ENCODE results near the gene BMPR1B. TPM values are rescaled to one million over a fixed set of nuclear protein-coding genes. Genes with fewer than 3 reads are reported as not detected.

BMPR1B gene
- total RNA-seq, 1 experiment from 2014 or later: 0.35 TPM

DNA sequence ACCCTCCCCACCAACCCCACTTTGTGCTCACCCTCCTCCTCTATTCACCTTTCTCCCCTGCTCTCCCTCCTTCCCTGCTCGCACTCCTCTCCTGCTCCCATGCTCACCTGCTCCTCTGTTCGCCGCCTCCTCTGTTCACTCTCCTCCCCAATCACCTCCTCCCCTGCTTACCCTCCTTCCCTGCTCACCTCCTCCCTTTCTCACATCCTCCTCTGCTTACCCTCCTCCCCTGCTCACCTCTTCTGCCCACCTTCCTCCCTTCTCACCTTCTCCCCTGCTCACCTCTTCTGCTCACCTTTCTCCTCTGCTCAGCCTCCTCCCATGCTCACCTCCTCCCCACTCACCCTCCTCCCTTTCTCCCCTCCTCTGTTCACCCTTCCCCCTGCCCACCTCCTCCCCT lies 433.8 kb downstream of the BMPR1B start:
- Histone ChIP-seq H3K23me2 (ENCODE audit: insufficient read length, low read depth, low read length, poor library complexity, severe bottlenecking) (no peaks in the 10 kb centered on the region), H3K79me2 (ENCODE audit: insufficient read depth, low read length) (no peaks in the 10 kb centered on the region), H3K4ac (ENCODE audit: low read depth, low read length) (no peak overlapping the region), H3K4me2 (ENCODE audit: insufficient read depth, insufficient read length, low read length) (no peak overlapping the region), H3K27ac (ENCODE audit: insufficient read length, low read depth, low read length) (no peak overlapping the region), H2BK5ac (ENCODE audit: insufficient read length, low read length) (no peak overlapping the region), H4K8ac (replicated peaks; ENCODE audit: insufficient read length, low read depth, low read length) (no peak overlapping the region), H3K18ac (ENCODE audit: insufficient read length, low read depth, low read length) (no peak overlapping the region), H2AFZ (ENCODE audit: low read length) (no peak overlapping the region), H3K23ac (ENCODE audit: insufficient read length, low read depth, low read length) (no peak overlapping the region), H3K14ac (ENCODE audit: insufficient read depth, low read length) (no peak overlapping the region), H3K27me3 (ENCODE audit: insufficient read depth, low read length) (no peaks in the 10 kb centered on the region), H2BK120ac (ENCODE audit: low read depth, low read length, poor library complexity, severe bottlenecking) (no peak overlapping the region), H3K79me1 (ENCODE audit: insufficient read depth, low read depth, low read length, poor library complexity, severe bottlenecking) (no peaks in the 10 kb centered on the region), H2BK15ac (ENCODE audit: low read depth, low read length) (no peak overlapping the region), H3T11ph (ENCODE audit: low read length) (no peak overlapping the region), H4K91ac (ENCODE audit: insufficient read length, low read depth, low read length) (no peak overlapping the region), H3K4me1 (ENCODE audit: insufficient read depth, low read length) (no peaks in the 10 kb centered on the region), H2BK12ac (ENCODE audit: insufficient read length, low read depth, low read length) (no peak overlapping the region), H4K5ac (ENCODE audit: insufficient read length, low read depth, low read length) (no peak overlapping the region), H3K9ac (ENCODE audit: extremely low read depth, insufficient read length, low read length) (no peak overlapping the region), H4K20me1 (ENCODE audit: control insufficient read depth, insufficient read depth, insufficient read length) (no peaks in the 10 kb centered on the region), H2AK5ac (ENCODE audit: insufficient read length, low read length) (no peak overlapping the region), H3K56ac (ENCODE audit: insufficient read length, low read depth, low read length) (no peak overlapping the region), H2BK20ac (ENCODE audit: low read depth, low read length, poor library complexity, severe bottlenecking) (no peak overlapping the region), H3K9me3 (ENCODE audit: control insufficient read depth, low read depth, low read length) (no peaks in the 10 kb centered on the region)
- Mint-ChIP-seq H3K9me3 (no peaks in the 10 kb centered on the region), H3K4me1 (peaks cover 7 to 10% of the 10 kb centered on the region in 2 experiments), H3K36me3 (ENCODE audit: insufficient read depth in 1 of 3, low read depth in 3 of 3) (peaks cover 0 to 1% (median 0%) of the 10 kb centered on the region in 3 experiments; a peak in 1 of 7 replicates), H3K27me3 (ENCODE audit: low read depth) (peaks cover 7% of the 10 kb centered on the region), H3K4me3 (no peak overlapping the region), H3K27ac (no peak overlapping the region)
- TF ChIP-seq CTCF (conservative IDR thresholded peaks at IDR 0.05): no peak
- no CpG with 5 or more reads among the region's 3 CpGs for WGBS (ENCODE audit: extremely low coverage, insufficient read length, low lambda C conversion rate)
- no peak for DNase-seq

All from H9 (cell line).